GM12864 (cell line): ENCODE data around the gene COG7.

Experiments
- DNase-seq: peaks from one replicate; pipeline ENCODE4 v3.0.0-alpha.2; 2011; ENCODE audit warnings: low read depth
- H3K4me3 ChIP-seq: 2 replicates; pipeline ENCODE4 v1.5.1; 2011; ENCODE audit warnings: mild to moderate bottlenecking, low read depth, low read length, control low read depth
- CTCF ChIP-seq: IDR thresholded peaks from 2 replicates; pipeline ENCODE4 v1.5.1; 2011; ENCODE audit warnings: low read depth, mild to moderate bottlenecking, moderate library complexity, low read length, control low read depth, inconsistent platforms; ENCODE audit errors: missing control alignments

The COG7 gene

GRCh38 chr16:23342083-23342640 lies 110.8 kb downstream of the COG7 start:
- H3K4me3 ChIP-seq = no peak overlapping the region
- DNase-seq = no peak
- no peak for TF ChIP-seq CTCF

- DNase-seq = no peak
- TF ChIP-seq CTCF = no peak
- H3K4me3 ChIP-seq = no peak overlapping the region
Observed at GRCh38 chr16:23339787-23340186, 113.2 kb downstream of the COG7 start.
